ENCODE measurements around the gene NPL.

Gene NPL

GRCh38 chr1:182839209-182840066 lies 49.9 kb downstream of the NPL start, which contains the start of gene DHX9:
Gene DHX9, plus strand, starts transcription at chr1:182839347. Its CDS starts 3,220 bp downstream, at chr1:182842567.
- DNase-seq (ENCODE audit: extremely low read depth, insufficient read length): peak; percentile 94
- H3K4me3 ChIP-seq (replicated peaks; ENCODE audit: low read depth, low read length): peak within 1 kb of the TSS; percentile 85
- H3K36me3 ChIP-seq (ENCODE audit: control insufficient read depth, insufficient read depth, low read length): peaks cover 4% of the 10 kb centered on the region; the same call in 1 of the 2 replicates
- TF ChIP-seq CTCF (IDR thresholded peaks at IDR 0.05; ENCODE audit: insufficient read depth, low read length, poor library complexity, severe bottlenecking): peak; percentile 22
- no peaks in the 10 kb centered on the region for H3K27me3 ChIP-seq (replicated peaks; ENCODE audit: control insufficient read depth, insufficient read depth, low read length)

- TF ChIP-seq CTCF (IDR thresholded peaks at IDR 0.05; ENCODE audit: insufficient read depth, low read length, poor library complexity, severe bottlenecking): no peak
- Histone ChIP-seq H3K4me3 (replicated peaks; ENCODE audit: low read depth, low read length) (peak overlapping the region; percentile 85), H3K36me3 (ENCODE audit: control insufficient read depth, insufficient read depth, low read length) (peaks cover 7% of the 10 kb centered on the region), H3K27me3 (replicated peaks; ENCODE audit: control insufficient read depth, insufficient read depth, low read length) (no peaks in the 10 kb centered on the region)
- no peak for DNase-seq (ENCODE audit: extremely low read depth, insufficient read length)
Measured at GRCh38 chr1:182841368-182841988, 51.9 kb downstream of the NPL start.

GRCh38 chr1:182842265-182842664 lies 52.7 kb downstream of the NPL start:
- no peak for TF ChIP-seq CTCF (IDR thresholded peaks at IDR 0.05; ENCODE audit: insufficient read depth, low read length, poor library complexity, severe bottlenecking)
- H3K4me3 ChIP-seq (replicated peaks; ENCODE audit: low read depth, low read length): no peak overlapping the region
- peaks cover 7% of the 10 kb centered on the region for H3K36me3 ChIP-seq (ENCODE audit: control insufficient read depth, insufficient read depth, low read length)
- DNase-seq (ENCODE audit: extremely low read depth, insufficient read length): no peak
- H3K27me3 ChIP-seq (replicated peaks; ENCODE audit: control insufficient read depth, insufficient read depth, low read length): no peaks in the 10 kb centered on the region

GRCh38 chr1:182845379-182845778 lies 55.8 kb downstream of the NPL start:
- TF ChIP-seq CTCF (IDR thresholded peaks at IDR 0.05; ENCODE audit: insufficient read depth, low read length, poor library complexity, severe bottlenecking): no peak
- Histone ChIP-seq H3K36me3 (ENCODE audit: control insufficient read depth, insufficient read depth, low read length) (peaks cover 11% of the 10 kb centered on the region), H3K27me3 (replicated peaks; ENCODE audit: control insufficient read depth, insufficient read depth, low read length) (no peaks in the 10 kb centered on the region), H3K4me3 (replicated peaks; ENCODE audit: low read depth, low read length) (no peak overlapping the region)
- no peak for DNase-seq (ENCODE audit: extremely low read depth, insufficient read length)

GRCh38 chr1:182845894-182846293 lies 56.3 kb downstream of the NPL start:
- TF ChIP-seq CTCF (IDR thresholded peaks at IDR 0.05; ENCODE audit: insufficient read depth, low read length, poor library complexity, severe bottlenecking): no peak
- Histone ChIP-seq H3K36me3 (ENCODE audit: control insufficient read depth, insufficient read depth, low read length) (peaks cover 11% of the 10 kb centered on the region), H3K27me3 (replicated peaks; ENCODE audit: control insufficient read depth, insufficient read depth, low read length) (no peaks in the 10 kb centered on the region), H3K4me3 (replicated peaks; ENCODE audit: low read depth, low read length) (no peak overlapping the region)
- no peak for DNase-seq (ENCODE audit: extremely low read depth, insufficient read length)

All from GM06990 (cell line).